GM21529 (cell line): ENCODE results near the gene DGLUCY.
"Not testable (repeated sequence)": the region's sequence is repeated elsewhere in the genome, so short reads cannot be mapped to it uniquely, and the experiment has no call there.

Experiments
- ATAC-seq: cut with Tn5 transposase; IDR thresholded peaks from one replicate; pipeline ENCODE4 v1.9.1; 2021; ENCODE audit not compliant: unreplicated experiment

The DGLUCY gene

GRCh38 chr14:91204657-91205056 lies 90.8 kb downstream of the DGLUCY start:
- no peak for ATAC-seq

- no peak for ATAC-seq
Measured at GRCh38 chr14:91205459-91205858, 91.6 kb downstream of the DGLUCY start.

GRCh38 chr14:91207008-91207407 lies 93.1 kb downstream of the DGLUCY start:
- no peak for ATAC-seq

GRCh38 chr14:91211017-91211416 lies 97.1 kb downstream of the DGLUCY start:
- no peak for ATAC-seq

GRCh38 chr14:91214306-91214705 lies 100.4 kb downstream of the DGLUCY start:
- no peak for ATAC-seq

GRCh38 chr14:91215381-91215780 lies 101.5 kb downstream of the DGLUCY start:
- no peak for ATAC-seq

- ATAC-seq = no peak
Measured at GRCh38 chr14:91216731-91217226, 102.9 kb downstream of the DGLUCY start.

GRCh38 chr14:91218014-91218413 lies 104.1 kb downstream of the DGLUCY start:
- ATAC-seq = no peak

GRCh38 chr14:91219517-91220389 lies 105.9 kb downstream of the DGLUCY start:
- no peak for ATAC-seq

- ATAC-seq = no peak
Measured at GRCh38 chr14:91220581-91221000, 106.7 kb downstream of the DGLUCY start.

- ATAC-seq = no peak
Measured at GRCh38 chr14:91221270-91221669, 107.4 kb downstream of the DGLUCY start.

GRCh38 chr14:91223028-91223783 lies 109.3 kb downstream of the DGLUCY start:
- no peak for ATAC-seq

- ATAC-seq = no peak
Measured at GRCh38 chr14:91225025-91225424, 111.2 kb downstream of the DGLUCY start.

- ATAC-seq = not testable (repeated sequence)
Measured at GRCh38 chr14:91226360-91226759, 112.5 kb downstream of the DGLUCY start.

- no peak for ATAC-seq
Measured at GRCh38 chr14:91227183-91227628, 113.3 kb downstream of the DGLUCY start.

GRCh38 chr14:91228112-91229004 lies 114.5 kb downstream of the DGLUCY start:
- ATAC-seq = peak; percentile 83

- ATAC-seq = no peak
Measured at GRCh38 chr14:91229005-91229382, 115.1 kb downstream of the DGLUCY start.

GRCh38 chr14:91229743-91230200 lies 115.9 kb downstream of the DGLUCY start:
- ATAC-seq = peak; percentile 69

- ATAC-seq = no peak
Measured at GRCh38 chr14:91230397-91231035, 116.6 kb downstream of the DGLUCY start.

- no peak for ATAC-seq
Measured at GRCh38 chr14:91231446-91231845, 117.6 kb downstream of the DGLUCY start.
